Upper lobe of left lung (tissue), 4 donors: ENCODE results near the gene PLA2G15.

Source experiments
- POLR2A ChIP-seq, 4 donors: fragments of 450-650 bp; IDR thresholded peaks; one replicate each; pipeline ENCODE4 v1.5.1; 2016 to 2017; ENCODE audit warnings: antibody characterized with exemption in 4 of 4, mild to moderate bottlenecking in 2 of 4
- TF ChIP-seq, protein P1 (sequence below), 6 experiments: fragments of 450-650 bp in 4 of 6; fragments of 200-600 bp in 2 of 6; sonication (generic) in 2 of 6; IDR thresholded peaks; one replicate each; pipeline ENCODE4 v1.5.1; 2016 to 2019; ENCODE audit warnings: antibody characterized with exemption in 6 of 6

- TF ChIP-seq, protein P1, sequence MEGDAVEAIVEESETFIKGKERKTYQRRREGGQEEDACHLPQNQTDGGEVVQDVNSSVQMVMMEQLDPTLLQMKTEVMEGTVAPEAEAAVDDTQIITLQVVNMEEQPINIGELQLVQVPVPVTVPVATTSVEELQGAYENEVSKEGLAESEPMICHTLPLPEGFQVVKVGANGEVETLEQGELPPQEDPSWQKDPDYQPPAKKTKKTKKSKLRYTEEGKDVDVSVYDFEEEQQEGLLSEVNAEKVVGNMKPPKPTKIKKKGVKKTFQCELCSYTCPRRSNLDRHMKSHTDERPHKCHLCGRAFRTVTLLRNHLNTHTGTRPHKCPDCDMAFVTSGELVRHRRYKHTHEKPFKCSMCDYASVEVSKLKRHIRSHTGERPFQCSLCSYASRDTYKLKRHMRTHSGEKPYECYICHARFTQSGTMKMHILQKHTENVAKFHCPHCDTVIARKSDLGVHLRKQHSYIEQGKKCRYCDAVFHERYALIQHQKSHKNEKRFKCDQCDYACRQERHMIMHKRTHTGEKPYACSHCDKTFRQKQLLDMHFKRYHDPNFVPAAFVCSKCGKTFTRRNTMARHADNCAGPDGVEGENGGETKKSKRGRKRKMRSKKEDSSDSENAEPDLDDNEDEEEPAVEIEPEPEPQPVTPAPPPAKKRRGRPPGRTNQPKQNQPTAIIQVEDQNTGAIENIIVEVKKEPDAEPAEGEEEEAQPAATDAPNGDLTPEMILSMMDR (IDR thresholded peaks at IDR 0.05) = no peak
- TF ChIP-seq POLR2A (IDR thresholded peaks at IDR 0.05) = no peak
Observed at GRCh38 chr16:68242085-68242484, 3.1 kb upstream of the PLA2G15 start.
